GM18858 (cell line): ENCODE results near the gene NLK.
"Not testable (repeated sequence)": the region's sequence is repeated elsewhere in the genome, so short reads cannot be mapped to it uniquely, and the experiment has no call there.

Experiments
- ATAC-seq: cut with Tn5 transposase; IDR thresholded peaks from one replicate; pipeline ENCODE4 v1.9.1; 2021; ENCODE audit not compliant: unreplicated experiment

The NLK gene

GRCh38 chr17:28145348-28145747, 102.9 kb downstream of the NLK start:
- ATAC-seq = no peak

GRCh38 chr17:28147017-28147416, 104.5 kb downstream of the NLK start:
- ATAC-seq = no peak

- no peak for ATAC-seq
Measured at GRCh38 chr17:28151001-28151400, 108.5 kb downstream of the NLK start.

GRCh38 chr17:28154214-28154613, 111.7 kb downstream of the NLK start:
- no peak for ATAC-seq

- ATAC-seq = not testable (repeated sequence)
Measured at GRCh38 chr17:28155405-28155804, 112.9 kb downstream of the NLK start.

- no peak for ATAC-seq
Measured at GRCh38 chr17:28159004-28159403, 116.5 kb downstream of the NLK start.

GRCh38 chr17:28159924-28160323, 117.4 kb downstream of the NLK start:
- ATAC-seq = no peak

- ATAC-seq = no peak
Measured at GRCh38 chr17:28160610-28161009, 118.1 kb downstream of the NLK start.

- ATAC-seq = no peak
Measured at GRCh38 chr17:28161311-28161710, 118.8 kb downstream of the NLK start.

GRCh38 chr17:28166478-28166877, 124.0 kb downstream of the NLK start:
- no peak for ATAC-seq

- no peak for ATAC-seq
Measured at GRCh38 chr17:28169621-28170349, 127.3 kb downstream of the NLK start.

- no peak for ATAC-seq
Measured at GRCh38 chr17:28170771-28171170, 128.3 kb downstream of the NLK start.

GRCh38 chr17:28173031-28173561, 130.6 kb downstream of the NLK start:
- no peak for ATAC-seq

- ATAC-seq = no peak
Measured at GRCh38 chr17:28173801-28174200, 131.3 kb downstream of the NLK start.

- no peak for ATAC-seq
Measured at GRCh38 chr17:28174352-28175046, 132.0 kb downstream of the NLK start.

- ATAC-seq = no peak
Measured at GRCh38 chr17:28177351-28177750, 134.9 kb downstream of the NLK start.

- ATAC-seq = no peak
Measured at GRCh38 chr17:28178800-28179199, 136.3 kb downstream of the NLK start.

- ATAC-seq = no peak
Measured at GRCh38 chr17:28180449-28180848, 138.0 kb downstream of the NLK start.

GRCh38 chr17:28181568-28181967, 139.1 kb downstream of the NLK start:
- ATAC-seq = no peak

- ATAC-seq = no peak
Measured at GRCh38 chr17:28182559-28182958, 140.1 kb downstream of the NLK start.

- ATAC-seq = no peak
Measured at GRCh38 chr17:28185658-28186057, 143.2 kb downstream of the NLK start.

- not testable (repeated sequence) for ATAC-seq
Measured at GRCh38 chr17:28186472-28186871, 144.0 kb downstream of the NLK start.
